Measurements from ENCODE around the gene CXCL5.
A peak's percentile ranks its signal among the peaks of the same experiment; 100 is the strongest.
"Not testable (repeated sequence)": the region's sequence is repeated elsewhere in the genome, so short reads cannot be mapped to it uniquely, and the experiment has no call there.

Gene CXCL5

DNA sequence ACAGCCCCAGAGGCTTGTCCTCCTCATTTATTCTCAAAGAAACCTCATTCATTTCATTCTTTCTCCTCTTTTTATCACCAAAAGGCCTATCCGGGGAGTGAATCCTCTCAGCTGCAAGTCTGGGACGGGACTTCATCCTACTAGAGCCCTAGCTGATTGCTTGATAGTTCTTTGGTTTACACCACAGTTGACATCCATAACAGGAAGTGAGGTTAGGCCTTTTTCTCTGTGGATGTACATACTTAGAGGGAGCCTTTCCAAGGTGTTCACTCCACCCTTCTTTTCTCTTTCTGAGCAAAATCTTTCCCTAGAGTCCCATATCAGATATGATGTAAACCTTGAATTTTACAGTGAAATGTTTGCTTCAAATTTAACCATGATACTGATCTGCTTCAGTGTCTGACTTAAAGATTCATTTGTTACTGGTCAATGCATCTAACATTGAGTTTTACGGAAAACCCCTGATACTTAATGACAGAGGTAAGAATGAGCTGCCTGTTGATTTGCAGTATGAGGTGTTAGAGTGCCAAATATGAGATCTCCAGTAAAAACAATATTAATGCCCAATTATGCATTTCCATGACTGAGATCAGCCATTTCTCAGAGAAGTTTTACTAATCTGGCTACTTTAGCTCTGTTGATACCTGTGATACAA is 16.8 kb upstream of the CXCL5 start:
- DNase-seq (ENCODE audit: low read depth) = no peak

DNA sequence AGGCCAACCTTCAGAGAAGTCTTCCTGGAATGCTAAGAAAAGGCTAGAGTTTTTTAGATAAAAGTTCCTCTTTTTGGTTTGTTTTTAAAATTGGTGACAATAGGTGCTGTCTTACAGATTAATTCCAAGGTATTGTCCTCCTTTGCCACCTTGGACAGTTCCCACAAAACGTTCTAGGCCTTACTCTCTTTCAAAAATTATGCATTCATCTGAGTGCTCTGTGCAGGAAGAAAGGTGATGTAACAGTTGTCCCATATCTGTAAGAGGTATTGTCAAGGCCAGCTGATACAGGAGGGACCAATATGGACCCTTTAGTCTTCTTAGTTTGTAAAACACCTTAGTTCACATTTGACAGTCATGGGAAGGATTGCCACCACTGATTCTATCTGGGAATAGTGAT is 15.9 kb upstream of the CXCL5 start:
- DNase-seq (ENCODE audit: low read depth) = no peak

- DNase-seq (ENCODE audit: low read depth) = no peak
Observed at GRCh38 chr4:74013264-74013663, 14.8 kb upstream of the CXCL5 start.

- DNase-seq (ENCODE audit: low read depth) = no peak
Observed at GRCh38 chr4:74012130-74012529, 13.7 kb upstream of the CXCL5 start.

GRCh38 chr4:74009307-74009706 is 10.8 kb upstream of the CXCL5 start:
- DNase-seq (ENCODE audit: low read depth) = no peak

GRCh38 chr4:74006009-74006476 is 7.6 kb upstream of the CXCL5 start:
- DNase-seq (ENCODE audit: low read depth) = peak; percentile 38

GRCh38 chr4:74005528-74005927 is 7.1 kb upstream of the CXCL5 start:
- no peak for DNase-seq (ENCODE audit: low read depth)

DNA sequence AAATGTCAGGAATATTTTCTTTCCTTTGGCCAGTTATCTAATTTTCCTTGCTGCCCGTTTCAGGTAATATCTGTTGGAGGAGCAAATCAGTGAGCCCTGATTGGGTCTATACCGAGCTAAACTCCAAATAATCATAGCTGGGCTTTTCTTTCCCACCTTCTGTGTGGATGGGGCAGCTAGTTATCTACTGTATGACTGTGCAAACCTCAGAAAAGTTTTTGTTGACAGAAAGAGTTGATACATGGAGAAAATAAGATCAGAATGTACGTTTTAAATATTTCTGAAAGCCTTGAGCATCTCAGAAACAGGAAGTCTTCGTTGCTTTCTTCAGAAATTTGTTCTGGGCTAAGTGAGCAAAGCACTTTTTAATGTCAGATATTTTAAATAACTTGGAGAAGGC is 6.2 kb upstream of the CXCL5 start:
- DNase-seq (ENCODE audit: low read depth) = no peak

GRCh38 chr4:74000301-74000700 is 1.8 kb upstream of the CXCL5 start:
- DNase-seq (ENCODE audit: low read depth) = no peak

DNA sequence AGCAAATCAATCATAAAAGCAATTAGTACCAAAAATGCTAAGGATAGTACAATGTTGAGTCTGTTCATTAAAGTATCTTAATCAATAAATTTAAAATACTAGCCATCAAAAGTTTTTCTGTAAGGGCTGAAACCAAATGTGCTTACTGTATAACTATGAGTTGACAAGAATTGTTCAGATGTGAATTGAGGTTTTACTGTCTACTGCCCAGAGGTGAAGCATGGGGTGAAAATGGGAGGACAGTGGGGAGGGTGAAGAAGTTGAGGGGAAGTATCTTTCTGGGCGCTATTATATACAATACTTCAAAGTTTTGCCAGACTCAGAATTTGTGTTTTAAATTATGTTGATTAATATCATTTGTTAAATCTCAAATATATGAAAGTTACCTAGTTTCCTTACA is 6.4 kb downstream of the CXCL5 start:
- no peak for DNase-seq (ENCODE audit: low read depth)

DNA sequence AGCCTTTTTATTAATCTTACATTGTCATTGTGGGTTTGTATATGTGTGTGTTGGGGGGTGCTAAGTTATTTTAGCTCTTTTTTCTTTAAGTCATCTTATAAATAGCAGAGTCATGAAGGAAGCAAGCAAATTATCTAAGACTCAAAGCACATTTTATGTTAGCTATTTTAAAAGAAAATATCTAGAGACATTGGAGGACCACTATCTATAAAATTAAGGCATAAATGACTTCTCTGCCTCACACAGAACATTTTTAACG is 6.8 kb downstream of the CXCL5 start:
- DNase-seq (ENCODE audit: low read depth) = no peak

GRCh38 chr4:73990988-73991741 is 7.3 kb downstream of the CXCL5 start:
- no peak for DNase-seq (ENCODE audit: low read depth)

DNA sequence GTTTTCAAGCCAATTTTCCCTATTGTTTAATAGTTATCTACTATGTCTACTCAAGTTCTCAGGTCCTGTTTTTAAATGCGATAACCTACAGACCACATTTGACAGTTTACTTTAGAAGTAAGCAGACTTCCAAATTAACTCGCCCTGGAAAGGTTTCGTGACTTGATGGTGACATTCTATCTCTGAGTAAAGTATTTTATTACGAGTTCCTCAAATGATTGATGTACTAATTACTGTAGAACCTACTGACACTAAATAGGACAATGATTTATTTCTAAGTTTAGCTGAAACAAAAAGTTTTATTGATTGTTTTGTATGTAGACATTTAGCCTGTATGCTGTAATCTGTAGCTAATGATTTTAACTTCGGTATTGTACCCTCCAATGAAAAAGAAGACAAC is 8.5 kb downstream of the CXCL5 start:
- DNase-seq (ENCODE audit: low read depth) = no peak

DNA sequence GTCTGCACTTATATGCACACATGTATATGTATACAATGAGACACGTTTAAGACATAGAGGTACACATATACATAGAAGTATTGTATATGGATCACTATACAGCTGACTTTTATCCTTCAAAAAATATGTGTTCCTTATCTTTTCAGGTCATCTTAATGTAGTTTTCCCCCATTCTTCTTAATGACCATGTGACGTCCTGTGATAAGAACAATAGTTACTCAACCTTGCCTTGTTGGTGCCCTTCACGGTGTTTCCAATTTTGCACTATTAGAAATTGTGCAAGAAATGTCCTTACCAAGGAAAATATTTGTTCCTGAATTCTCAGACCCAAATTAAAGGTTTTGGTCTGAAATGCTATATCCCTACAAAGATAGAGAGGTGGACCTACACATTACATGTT is 9.4 kb downstream of the CXCL5 start:
- no peak for DNase-seq (ENCODE audit: low read depth)

DNA sequence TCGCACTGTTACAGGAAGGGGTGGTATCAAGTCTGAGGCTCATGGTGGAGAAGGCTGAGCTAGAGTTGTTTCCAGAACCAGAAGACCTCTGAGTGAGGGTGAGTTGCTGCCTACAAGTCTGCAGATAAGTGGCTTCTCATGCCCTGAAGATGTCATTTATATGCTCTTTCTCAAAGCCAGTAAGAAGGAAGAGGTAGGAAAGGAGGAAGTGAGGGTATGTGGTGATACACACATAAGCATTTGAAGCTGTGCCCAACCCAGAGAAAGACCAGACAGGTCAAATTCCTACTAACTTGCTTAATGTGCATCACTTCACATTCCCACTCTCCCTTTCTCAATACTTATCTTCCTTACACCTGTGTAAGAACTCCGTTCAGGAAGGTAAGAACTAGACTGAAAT is 10.4 kb downstream of the CXCL5 start, which contains the start of gene PPBP:
PPBP (minus strand) TSS at position 130 of the 400 bp plus-strand sequence; CDS start at position 43, 87 bp downstream.
- DNase-seq (ENCODE audit: low read depth) = no peak

DNA sequence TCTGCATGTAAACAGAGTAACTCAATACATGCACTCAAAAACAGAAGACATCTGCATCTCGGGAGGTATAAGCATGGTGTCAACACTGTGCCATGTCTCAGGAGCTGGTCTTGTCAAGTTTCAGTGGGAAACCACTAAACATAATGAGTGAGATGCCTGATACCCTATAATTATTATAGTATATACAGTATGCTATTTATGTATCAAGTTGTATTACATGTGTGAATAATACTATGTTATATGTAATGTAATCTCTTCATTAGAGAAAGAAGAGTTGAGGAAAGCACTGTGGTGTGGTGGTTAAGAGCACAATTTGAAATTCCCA is 13.0 kb downstream of the CXCL5 start:
- no peak for DNase-seq (ENCODE audit: low read depth)

DNA sequence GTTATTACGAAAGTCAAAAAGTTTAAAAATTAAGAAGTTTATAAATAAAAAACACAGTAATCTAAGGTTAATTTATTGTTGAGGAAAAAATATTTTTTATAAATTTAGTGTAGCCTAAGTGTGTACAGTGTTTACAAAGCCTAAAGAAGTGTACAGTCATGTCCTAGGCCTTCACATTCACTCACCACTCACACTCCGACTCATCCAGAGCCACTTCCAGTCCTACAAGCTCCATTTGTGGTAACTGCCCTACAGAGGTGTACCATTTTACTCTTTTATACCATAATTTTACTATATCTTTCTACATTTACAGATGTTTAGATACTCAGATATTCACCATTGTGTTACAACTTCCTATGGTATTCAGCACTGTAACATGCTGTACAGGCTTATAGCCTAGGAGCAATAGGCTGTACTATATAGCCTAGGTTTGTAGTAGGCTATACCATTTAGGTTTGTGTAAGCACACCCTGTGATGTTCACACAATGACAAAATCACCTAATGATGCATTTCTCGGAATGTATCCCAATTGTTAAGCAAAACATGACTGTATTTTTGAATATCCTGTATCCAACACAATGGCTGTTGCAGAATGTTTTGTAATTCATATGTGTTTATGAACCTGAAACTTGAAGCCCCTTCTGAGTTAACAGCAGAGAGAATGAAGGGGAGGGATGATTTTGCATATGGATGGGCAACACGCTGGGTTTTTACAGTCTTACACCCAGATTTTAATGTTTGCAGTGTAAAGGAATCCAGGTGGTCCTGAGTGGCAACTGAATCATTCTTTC is 13.5 kb downstream of the CXCL5 start:
- no peak for DNase-seq (ENCODE audit: low read depth)

DNA sequence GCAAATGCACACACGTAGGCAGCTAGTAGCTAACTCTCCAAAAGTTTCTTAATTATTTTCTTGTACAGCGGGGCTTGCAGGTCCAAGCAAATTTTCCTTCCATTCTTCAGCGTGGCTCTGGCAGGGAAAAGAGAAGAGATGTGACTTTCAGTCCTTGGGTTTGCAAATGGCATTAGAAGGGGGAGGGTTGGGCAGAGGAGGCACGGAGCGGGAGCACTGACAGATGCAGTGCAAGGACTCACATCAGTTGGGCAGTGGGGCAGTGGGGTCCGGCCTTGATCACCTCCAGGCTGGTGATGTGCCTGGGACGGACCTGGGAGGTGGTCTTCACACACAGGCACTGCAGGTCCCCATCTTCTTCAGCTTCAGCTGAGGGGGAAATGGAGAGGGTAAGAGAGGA is 17.3 kb downstream of the CXCL5 start:
- DNase-seq (ENCODE audit: low read depth) = not testable (repeated sequence)

- no peak for DNase-seq (ENCODE audit: low read depth)
Observed at GRCh38 chr4:73979407-73979957, 19.0 kb downstream of the CXCL5 start.

GRCh38 chr4:73978886-73979285 is 19.6 kb downstream of the CXCL5 start:
- DNase-seq (ENCODE audit: low read depth) = peak; percentile 40

DNA sequence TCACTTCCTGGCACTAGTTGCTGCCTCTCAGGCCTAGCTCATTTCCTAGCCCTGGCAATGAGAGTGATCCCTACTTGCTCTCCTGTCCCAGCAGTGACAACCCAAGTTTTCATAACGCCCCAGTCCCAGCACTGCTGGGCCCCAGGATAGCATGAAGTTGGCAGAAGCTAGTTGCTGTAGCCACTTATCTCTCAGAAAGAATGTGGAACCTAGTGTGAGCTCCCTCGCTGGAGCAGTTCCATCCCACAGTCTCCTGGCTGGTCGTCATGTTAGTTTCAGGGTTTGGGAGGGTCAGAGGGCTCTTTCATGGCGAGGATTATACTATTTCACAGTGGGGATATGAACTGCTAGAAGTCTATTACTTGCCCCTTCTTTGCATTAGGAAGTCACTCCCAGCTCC is 21.8 kb downstream of the CXCL5 start:
- no peak for DNase-seq (ENCODE audit: low read depth)

- no peak for DNase-seq (ENCODE audit: low read depth)
Observed at GRCh38 chr4:73976217-73976616, 22.3 kb downstream of the CXCL5 start.

GRCh38 chr4:73974352-73974751 is 24.1 kb downstream of the CXCL5 start:
- no peak for DNase-seq (ENCODE audit: low read depth)

All from GM04504 (cell line).